Endodermal cell (in vitro differentiated cells): ENCODE measurements around the gene STXBP5. TPM values are rescaled to one million over a fixed set of nuclear protein-coding genes. Genes with fewer than 3 reads are reported as not detected.

Source experiments
- DNase-seq: peaks from one replicate; pipeline ENCODE4 v3.0.0-alpha.2; 2017
- H3K27ac ChIP-seq: 2 replicates; pipeline ENCODE4 v1.5.1; 2013; ENCODE audit warnings: mild to moderate bottlenecking, low read depth, low read length, moderate library complexity
- H3K27me3 ChIP-seq: 2 replicates; pipeline ENCODE4 v1.6.1; 2013; ENCODE audit warnings: mild to moderate bottlenecking, low read length, moderate library complexity; ENCODE audit not compliant: insufficient read depth, control insufficient read depth, poor library complexity, severe bottlenecking
- H3K36me3 ChIP-seq: 2 replicates; pipeline ENCODE4 v1.7.0; 2013; ENCODE audit warnings: mild to moderate bottlenecking, low read length, moderate library complexity; ENCODE audit not compliant: control insufficient read depth, insufficient read depth
- H3K4me1 ChIP-seq: one replicate; pipeline ENCODE4 v1.7.0; 2013; ENCODE audit warnings: low read length; ENCODE audit not compliant: control insufficient read depth, insufficient read depth
- H3K4me3 ChIP-seq: 2 replicates; pipeline ENCODE4 v1.5.1; 2013; ENCODE audit warnings: mild to moderate bottlenecking, low read length, moderate library complexity
- H3K9ac ChIP-seq: 2 replicates; pipeline ENCODE4 v1.6.1; 2013; ENCODE audit warnings: mild to moderate bottlenecking, low read length, moderate library complexity; ENCODE audit not compliant: poor library complexity, severe bottlenecking; ENCODE audit errors: extremely low read depth
- H3K9me3 ChIP-seq: 2 replicates; pipeline ENCODE4 v1.6.1; 2013; ENCODE audit warnings: mild to moderate bottlenecking, low read length, moderate library complexity; ENCODE audit not compliant: control insufficient read depth
- H3K27ac Mint-ChIP-seq: 2 replicates; pipeline ENCODE4 v1.8.0; 2020; ENCODE audit warnings: mixed read lengths
- H3K27me3 Mint-ChIP-seq: 2 replicates; pipeline ENCODE4 v1.8.0; 2021; ENCODE audit warnings: mild to moderate bottlenecking, mixed read lengths; ENCODE audit not compliant: insufficient read depth
- H3K36me3 Mint-ChIP-seq: 2 replicates; pipeline ENCODE4 v1.8.0; 2020; ENCODE audit warnings: low read depth, mixed read lengths
- H3K4me1 Mint-ChIP-seq: 2 replicates; pipeline ENCODE4 v1.8.0; 2020; ENCODE audit warnings: mixed read lengths
- H3K4me3 Mint-ChIP-seq: 2 replicates; pipeline ENCODE4 v1.8.0; 2020; ENCODE audit warnings: mild to moderate bottlenecking, moderate library complexity, mixed read lengths
- H3K9me3 Mint-ChIP-seq: 2 replicates; pipeline ENCODE4 v1.8.0; 2020; ENCODE audit warnings: mild to moderate bottlenecking, mixed read lengths
- WGBS, 2 experiments: methylation state at CpG; one replicate each; pipeline versions ENCODE4 v1.1.5 to v1.1.7; 2013; ENCODE audit warnings: missing lambda C conversion rate in 2 of 2, mixed read lengths in 1 of 2; ENCODE audit not compliant: insufficient coverage in 1 of 2, insufficient read length in 1 of 2; 5-methylcytosine and 5-hydroxymethylcytosine counted together
- total RNA-seq, 2 donors: library from RNA; stranded (reverse); fragmentation: NEBNext Ultra II Directional in 1 of 2; extraction: Animal tissue kit (Norgen Biotek cat#: 25700) in 1 of 2; gene quantifications; 2 replicates in 1 of 2; 3 replicates in 1 of 2; pipeline ENCODE4 v1.2.1, GENCODE V29; 2021
- TF ChIP-seq, protein P1 (sequence below): fragments of 200-600 bp; sonication (generic); conservative IDR thresholded peaks from 2 replicates; pipeline ENCODE4 v1.5.0; 2021; ENCODE audit warnings: antibody characterized with exemption, mild to moderate bottlenecking

STXBP5 gene
- total RNA-seq, 2 donors from 2014 or later = 19.2 to 25.2 TPM

DNA sequence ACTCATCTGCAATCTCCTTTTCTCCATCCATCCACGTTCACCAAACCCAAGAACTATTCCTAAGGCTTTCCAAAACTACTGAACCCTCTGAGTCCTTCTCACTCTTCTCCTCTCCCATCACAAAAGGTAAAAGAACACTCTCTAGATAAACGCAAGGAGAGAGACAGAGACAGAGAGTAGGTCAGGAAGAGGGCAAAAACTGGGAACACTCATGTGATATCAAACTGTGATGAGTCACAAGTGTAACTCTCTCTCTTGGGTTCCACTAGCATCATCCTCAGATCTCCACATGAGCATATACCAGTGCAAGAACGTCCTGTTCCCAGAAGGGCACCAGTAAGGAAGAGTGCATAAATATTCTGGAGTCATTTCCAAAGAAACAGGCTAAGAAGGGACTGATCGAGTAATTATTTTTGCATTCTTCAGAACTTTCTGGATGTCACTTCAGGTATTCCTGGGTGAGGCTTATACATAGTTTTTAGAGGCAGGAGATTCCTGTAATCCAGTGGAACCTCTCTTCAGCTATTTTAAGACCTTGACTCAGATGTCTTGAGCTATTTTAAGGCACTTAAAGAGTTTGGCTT lies 47.3 kb upstream of the STXBP5 start:
- H3K36me3 ChIP-seq = no peaks in the 10 kb centered on the region
- Mint-ChIP-seq H3K4me3 (no peak overlapping the region), H3K4me1 (peaks cover 22% of the 10 kb centered on the region), H3K27me3 (no peaks in the 10 kb centered on the region), H3K27ac (no peak overlapping the region), H3K9me3 (no peaks in the 10 kb centered on the region), H3K36me3 (no peaks in the 10 kb centered on the region)
- no peak for DNase-seq
- H3K27ac ChIP-seq = no peak overlapping the region
- WGBS, 2 experiments = 85 to 90% methylated on average over 3 to 4 of the region's 4 CpGs
- TF ChIP-seq, protein P1, sequence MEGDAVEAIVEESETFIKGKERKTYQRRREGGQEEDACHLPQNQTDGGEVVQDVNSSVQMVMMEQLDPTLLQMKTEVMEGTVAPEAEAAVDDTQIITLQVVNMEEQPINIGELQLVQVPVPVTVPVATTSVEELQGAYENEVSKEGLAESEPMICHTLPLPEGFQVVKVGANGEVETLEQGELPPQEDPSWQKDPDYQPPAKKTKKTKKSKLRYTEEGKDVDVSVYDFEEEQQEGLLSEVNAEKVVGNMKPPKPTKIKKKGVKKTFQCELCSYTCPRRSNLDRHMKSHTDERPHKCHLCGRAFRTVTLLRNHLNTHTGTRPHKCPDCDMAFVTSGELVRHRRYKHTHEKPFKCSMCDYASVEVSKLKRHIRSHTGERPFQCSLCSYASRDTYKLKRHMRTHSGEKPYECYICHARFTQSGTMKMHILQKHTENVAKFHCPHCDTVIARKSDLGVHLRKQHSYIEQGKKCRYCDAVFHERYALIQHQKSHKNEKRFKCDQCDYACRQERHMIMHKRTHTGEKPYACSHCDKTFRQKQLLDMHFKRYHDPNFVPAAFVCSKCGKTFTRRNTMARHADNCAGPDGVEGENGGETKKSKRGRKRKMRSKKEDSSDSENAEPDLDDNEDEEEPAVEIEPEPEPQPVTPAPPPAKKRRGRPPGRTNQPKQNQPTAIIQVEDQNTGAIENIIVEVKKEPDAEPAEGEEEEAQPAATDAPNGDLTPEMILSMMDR = no peak
- H3K9ac ChIP-seq = no peak overlapping the region
- no peaks in the 10 kb centered on the region for H3K9me3 ChIP-seq
- H3K4me3 ChIP-seq = no peak overlapping the region
- H3K27me3 ChIP-seq = no peaks in the 10 kb centered on the region
- H3K4me1 ChIP-seq = peaks cover 8% of the 10 kb centered on the region

- no peaks in the 10 kb centered on the region for H3K36me3 ChIP-seq
- WGBS, 2 experiments = 100% methylated on average over 1 of the region's 2 CpGs; no CpG with 5 or more reads in 1 of the 2 experiments
- H3K4me3 ChIP-seq = no peak overlapping the region
Observed at GRCh38 chr6:147157930-147158329, 46.3 kb upstream of the STXBP5 start.

GRCh38 chr6:147158881-147159280 lies 45.3 kb upstream of the STXBP5 start:
- H3K4me3 Mint-ChIP-seq = no peak overlapping the region
- H3K36me3 Mint-ChIP-seq = no peaks in the 10 kb centered on the region
- no peak overlapping the region for H3K27ac ChIP-seq
- peaks cover 8% of the 10 kb centered on the region for H3K4me1 ChIP-seq
- no peaks in the 10 kb centered on the region for H3K9me3 Mint-ChIP-seq
- H3K4me3 ChIP-seq = no peak overlapping the region
- peaks cover 12% of the 10 kb centered on the region for H3K4me1 Mint-ChIP-seq
- 83 to 94% methylated on average over 1 to 2 of the region's 2 CpGs for WGBS, 2 experiments
- H3K36me3 ChIP-seq = no peaks in the 10 kb centered on the region
- no peak for DNase-seq
- H3K27ac Mint-ChIP-seq = no peak overlapping the region
- no peaks in the 10 kb centered on the region for H3K27me3 Mint-ChIP-seq
- no peak overlapping the region for H3K9ac ChIP-seq
- TF ChIP-seq, protein P1 = no peak
- H3K27me3 ChIP-seq = no peaks in the 10 kb centered on the region
- no peaks in the 10 kb centered on the region for H3K9me3 ChIP-seq

More at GRCh38 chr6:147157930-147158329, 46.3 kb upstream of the STXBP5 start:
- Mint-ChIP-seq H3K36me3 (no peaks in the 10 kb centered on the region), H3K4me3 (no peak overlapping the region), H3K27me3 (no peaks in the 10 kb centered on the region), H3K4me1 (peaks cover 15% of the 10 kb centered on the region), H3K9me3 (no peaks in the 10 kb centered on the region), H3K27ac (no peak overlapping the region)
- no peak for DNase-seq
- TF ChIP-seq, protein P1 = no peak
- Histone ChIP-seq H3K9ac (no peak overlapping the region), H3K27me3 (no peaks in the 10 kb centered on the region), H3K9me3 (no peaks in the 10 kb centered on the region), H3K4me1 (peaks cover 8% of the 10 kb centered on the region), H3K27ac (no peak overlapping the region)
